ENCODE measurements around the gene SDK1.
"Not testable (repeated sequence)": the region's sequence is repeated elsewhere in the genome, so short reads cannot be mapped to it uniquely, and the experiment has no call there.

The SDK1 gene

DNA sequence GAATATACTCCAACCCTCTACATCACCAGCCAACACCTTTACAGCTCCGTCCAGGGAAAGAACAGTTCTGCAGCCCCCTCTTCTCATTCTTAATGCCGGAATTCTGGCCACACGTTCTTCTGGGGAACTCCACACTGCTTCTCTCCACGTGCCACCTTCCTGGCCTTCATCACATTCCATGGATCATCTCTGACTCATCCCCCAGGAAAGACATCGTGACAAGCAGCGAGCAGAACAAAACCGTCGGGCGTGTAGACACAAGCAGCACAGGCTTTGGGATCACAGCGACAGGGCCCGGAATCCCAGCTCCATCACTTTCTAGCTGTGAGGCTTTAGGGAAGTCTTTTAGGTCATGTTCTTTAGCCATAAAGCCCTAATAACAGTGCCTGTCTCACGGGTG, 790.7 kb downstream of the SDK1 start:
- ATAC-seq = no peak

DNA sequence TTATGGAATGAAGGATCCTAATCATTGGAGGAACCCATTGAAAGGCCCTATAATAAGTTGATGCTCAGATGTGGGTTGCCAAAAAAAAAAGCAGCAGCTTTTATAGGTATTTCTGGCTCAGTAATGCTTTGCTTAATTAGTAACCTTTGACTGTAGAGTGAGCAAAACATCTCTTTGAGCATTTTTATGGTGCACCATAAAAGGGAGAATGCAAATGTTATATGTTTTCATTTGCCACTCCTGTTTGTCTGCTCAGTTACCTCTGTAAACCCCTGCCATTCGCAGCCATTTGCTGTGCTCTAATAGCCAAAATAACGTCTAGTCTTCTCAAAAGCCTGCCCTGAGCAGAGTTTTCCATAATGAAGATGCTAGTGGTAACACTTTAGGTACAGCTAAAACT, 792.0 kb downstream of the SDK1 start:
- no peak for ATAC-seq

- ATAC-seq = no peak
Observed at GRCh38 chr7:4093483-4093882, 792.4 kb downstream of the SDK1 start.

DNA sequence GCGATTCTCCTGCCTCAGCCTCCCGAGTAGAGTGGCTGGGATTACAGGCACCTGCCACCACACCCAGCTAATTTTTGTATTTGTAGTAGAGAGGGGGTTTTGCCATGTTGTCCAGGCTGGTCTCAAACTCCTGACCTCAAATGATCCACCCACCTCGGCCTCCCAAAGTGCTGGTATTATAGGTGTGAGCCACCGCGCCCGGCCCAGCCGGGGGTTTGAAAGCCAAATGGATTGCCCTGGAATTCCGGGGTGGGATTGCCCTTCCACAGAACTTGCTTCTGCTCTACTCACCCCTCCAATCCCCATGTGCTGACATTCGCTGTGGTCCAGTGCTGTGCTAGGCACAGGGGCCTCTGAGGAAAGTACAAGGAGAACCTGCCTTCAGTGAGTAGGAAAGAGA, 793.1 kb downstream of the SDK1 start:
- ATAC-seq = not testable (repeated sequence)

DNA sequence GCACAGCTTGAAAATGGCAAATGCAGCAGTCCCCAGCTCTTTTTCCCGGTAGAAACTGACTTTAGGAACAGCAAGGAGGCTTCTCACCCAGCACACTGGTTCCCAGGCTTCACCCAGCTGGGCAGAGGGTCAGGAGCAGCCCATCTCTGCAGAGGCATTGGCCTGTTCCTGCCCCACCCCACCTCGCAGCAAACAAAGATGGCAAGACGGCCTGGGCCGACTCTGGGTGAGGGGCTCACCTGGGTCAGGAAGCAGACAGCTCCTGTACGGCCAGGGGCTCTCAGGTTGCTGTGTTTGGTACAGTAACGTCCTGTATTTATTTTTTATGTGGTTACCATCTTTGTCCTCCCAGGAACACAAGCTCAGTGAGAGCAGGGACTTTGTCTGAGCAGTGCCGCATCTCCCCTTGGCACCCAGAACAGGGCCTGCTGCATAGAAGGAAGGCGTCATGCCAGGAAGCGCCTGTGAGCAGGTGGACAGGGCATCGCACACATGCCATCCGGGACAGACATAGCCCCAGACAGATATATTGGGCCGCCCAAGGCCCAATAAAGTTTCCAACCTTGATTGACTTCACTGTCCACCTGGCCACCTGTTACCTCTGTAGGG, 796.1 kb downstream of the SDK1 start:
- ATAC-seq = no peak

DNA sequence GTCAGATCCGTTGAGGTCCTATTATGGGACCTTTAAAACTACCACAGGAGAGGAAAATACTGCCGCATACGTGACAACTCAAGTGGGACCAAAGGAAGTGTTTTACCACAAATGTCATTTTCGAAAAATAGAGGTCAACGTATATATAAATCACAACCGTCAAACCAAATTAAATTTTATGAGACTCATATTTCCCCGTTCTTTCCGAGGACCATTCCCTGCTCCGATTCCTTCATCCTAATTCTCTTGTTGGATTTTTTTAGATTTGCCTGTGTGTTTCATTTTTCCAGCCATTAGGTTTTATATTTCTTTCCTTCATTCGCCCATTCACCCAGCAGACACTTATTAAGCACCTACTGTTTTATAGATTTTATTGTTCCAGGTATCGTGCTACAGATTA, 797.1 kb downstream of the SDK1 start:
- ATAC-seq = no peak

- ATAC-seq = no peak
Observed at GRCh38 chr7:4099651-4100050, 798.6 kb downstream of the SDK1 start.

GRCh38 chr7:4100148-4100547, 799.1 kb downstream of the SDK1 start:
- ATAC-seq = no peak

DNA sequence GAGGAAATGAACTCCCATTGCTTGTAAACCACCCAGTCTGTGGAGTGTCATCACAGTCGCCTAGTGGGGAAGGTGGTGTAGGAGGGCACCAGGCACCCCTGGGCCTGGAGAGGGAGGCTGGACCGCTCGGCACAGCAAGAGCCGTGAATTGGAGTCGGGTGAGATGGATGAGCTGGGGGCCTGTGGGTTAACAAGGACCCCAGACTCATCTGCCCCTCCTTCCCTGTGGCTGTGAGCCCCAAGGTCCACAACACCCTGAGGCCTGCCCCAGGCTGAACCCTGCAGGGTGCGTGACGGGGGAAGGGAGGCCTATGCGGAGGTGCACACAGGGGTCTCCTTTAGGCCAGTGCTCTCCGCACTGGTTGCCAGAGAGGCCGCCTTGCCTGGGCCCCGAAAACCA, 799.6 kb downstream of the SDK1 start:
- no peak for ATAC-seq

DNA sequence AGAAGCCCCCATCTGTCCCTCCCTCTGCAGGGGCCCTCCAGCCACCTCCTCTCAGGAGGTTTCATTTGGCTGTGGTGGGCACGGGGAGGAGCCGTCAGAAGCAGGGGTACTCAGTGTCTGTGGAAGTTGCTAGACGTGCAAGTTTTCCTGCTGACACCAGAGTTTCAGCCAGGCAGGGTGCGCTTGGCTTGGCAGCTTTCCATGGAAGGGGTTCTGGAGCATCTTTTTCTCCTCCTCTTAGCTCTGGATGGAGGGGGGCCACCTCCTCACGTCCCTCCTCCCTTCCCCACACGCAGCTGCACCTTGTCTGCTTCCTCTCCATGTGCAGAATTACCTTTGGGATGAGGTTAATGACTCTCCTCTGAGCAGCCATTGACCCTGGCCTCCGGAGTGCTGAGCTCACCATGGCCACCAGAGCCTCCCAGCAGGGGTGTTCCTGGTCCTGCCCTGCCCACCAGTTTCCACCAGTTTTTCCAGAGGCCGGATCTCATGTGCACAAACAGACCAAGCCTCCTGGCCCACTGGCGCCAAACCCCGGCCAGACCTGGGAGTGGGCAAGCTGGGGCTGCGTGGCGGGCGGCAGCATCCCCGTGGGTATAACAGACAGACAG, 801.3 kb downstream of the SDK1 start:
- ATAC-seq = no peak

- ATAC-seq = no peak
Observed at GRCh38 chr7:4103352-4104091, 802.5 kb downstream of the SDK1 start.

GRCh38 chr7:4107839-4108238, 806.8 kb downstream of the SDK1 start:
- no peak for ATAC-seq

DNA sequence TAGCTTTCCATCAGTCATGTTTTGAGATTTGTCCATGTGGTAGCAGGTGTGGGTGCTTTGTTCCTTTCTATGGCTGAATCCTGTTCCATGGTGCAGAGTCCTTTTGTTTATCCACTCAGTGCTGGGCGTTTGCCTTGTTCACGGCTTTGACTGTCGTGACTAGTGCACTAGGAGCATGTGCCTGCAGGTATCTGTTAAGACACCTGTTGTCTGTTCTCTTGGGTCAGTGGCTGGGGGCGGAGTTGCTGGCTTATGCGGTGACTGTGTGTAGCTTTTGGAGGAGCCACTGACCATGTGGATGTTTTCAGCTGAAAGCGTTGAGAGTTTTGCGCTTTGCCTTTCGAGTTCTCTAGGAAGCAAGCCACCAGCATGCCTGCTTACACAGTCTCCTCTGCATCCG, 807.9 kb downstream of the SDK1 start:
- no peak for ATAC-seq

- ATAC-seq = no peak
Observed at GRCh38 chr7:4109481-4110110, 808.5 kb downstream of the SDK1 start.

GRCh38 chr7:4110438-4110837, 809.4 kb downstream of the SDK1 start:
- ATAC-seq = no peak

DNA sequence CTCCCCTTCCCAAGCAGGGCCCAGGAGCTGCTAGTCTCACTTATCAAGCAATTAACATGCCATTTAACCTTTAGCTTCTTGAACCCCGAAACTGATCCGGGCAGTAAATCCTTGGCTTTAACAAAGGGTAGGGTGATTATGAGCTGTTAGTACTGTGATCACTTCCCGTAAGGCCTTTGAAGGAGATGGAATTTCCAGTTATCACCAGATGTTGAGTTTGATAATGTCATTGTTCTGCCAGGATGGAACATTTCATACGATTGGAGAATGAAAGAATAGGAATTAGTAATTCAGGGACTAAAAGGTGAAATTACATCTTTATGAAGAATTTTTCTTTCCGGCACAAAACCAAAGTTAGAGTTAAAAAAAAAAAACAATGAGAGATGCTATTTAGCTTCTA, 810.1 kb downstream of the SDK1 start:
- no peak for ATAC-seq

DNA sequence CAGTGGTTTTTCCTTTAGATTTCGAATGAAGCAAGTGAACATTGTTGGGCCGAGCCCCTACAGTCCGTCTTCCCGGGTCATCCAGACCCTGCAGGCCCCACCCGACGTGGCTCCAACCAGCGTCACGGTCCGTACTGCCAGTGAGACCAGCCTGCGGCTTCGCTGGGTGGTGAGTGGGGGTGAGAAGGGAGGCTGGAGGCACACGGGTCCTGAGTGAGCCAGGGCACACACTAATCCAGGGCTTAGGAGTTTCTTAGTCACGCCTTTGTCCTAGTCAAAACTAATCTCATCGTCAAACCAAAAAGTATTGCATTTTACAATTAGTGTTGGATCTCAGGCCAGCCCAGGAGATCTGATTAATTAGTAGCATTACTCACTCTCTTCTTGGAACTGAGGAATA, 812.2 kb downstream of the SDK1 start:
- ATAC-seq = no peak

- no peak for ATAC-seq
Observed at GRCh38 chr7:4113976-4114375, 812.9 kb downstream of the SDK1 start.

GRCh38 chr7:4115442-4115841, 814.4 kb downstream of the SDK1 start:
- no peak for ATAC-seq

GRCh38 chr7:4115941-4116610, 815.0 kb downstream of the SDK1 start:
- ATAC-seq = no peak

GRCh38 chr7:4119848-4120247, 818.8 kb downstream of the SDK1 start:
- ATAC-seq = no peak

DNA sequence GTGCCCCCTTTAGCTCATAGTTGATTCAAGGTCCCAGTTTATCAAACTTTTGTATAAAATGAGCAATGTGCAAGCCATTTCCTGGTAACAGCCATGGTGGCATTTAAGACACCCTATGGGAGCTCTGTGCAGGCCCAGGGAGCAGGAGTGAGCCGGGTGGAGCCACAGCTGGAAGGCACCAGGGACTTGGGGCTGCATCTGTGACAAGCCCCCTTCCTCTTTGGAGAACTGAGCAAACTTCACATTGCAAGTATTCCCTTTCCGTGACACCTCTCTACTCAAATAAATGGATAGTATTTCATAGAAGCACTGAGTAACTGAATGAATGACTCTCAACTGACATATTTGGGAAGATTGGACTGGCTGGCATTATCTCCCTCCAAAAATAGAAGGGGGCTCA, 822.3 kb downstream of the SDK1 start:
- no peak for ATAC-seq

DNA sequence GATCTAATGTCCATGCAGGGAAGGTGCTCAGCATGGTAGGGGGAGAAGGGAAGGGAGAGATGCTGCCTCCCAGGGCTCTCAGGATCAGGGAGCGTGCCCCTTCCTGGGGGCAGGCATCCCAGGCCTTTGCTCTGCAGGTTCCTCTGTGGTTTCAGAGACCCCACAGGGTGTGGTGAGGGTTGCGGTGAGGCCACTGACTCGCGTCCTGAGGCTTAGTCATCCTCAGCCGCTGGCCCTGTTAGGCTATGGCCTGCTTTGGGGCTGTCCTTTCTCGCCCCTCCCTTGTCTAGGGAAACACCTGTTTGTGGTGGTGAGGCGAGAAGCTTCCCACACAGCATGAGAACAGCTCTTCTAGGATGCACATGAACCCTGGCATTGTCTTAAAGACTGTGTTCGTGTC, 822.8 kb downstream of the SDK1 start:
- no peak for ATAC-seq
